Type B pancreatic cell (in vitro differentiated cells): ENCODE results near the gene MBD3. TPM values are rescaled to one million over a fixed set of nuclear protein-coding genes. Genes with fewer than 3 reads are reported as not detected.

Source experiments
- DNase-seq: peaks from one replicate; pipeline ENCODE4 v3.0.0; 2021; ENCODE audit warnings: mixed read lengths; ENCODE audit not compliant: unreplicated experiment; ENCODE audit errors: extremely low spot score
- H3K27ac Mint-ChIP-seq: 2 replicates; pipeline ENCODE4 v1.8.0; 2021; ENCODE audit warnings: mild to moderate bottlenecking, mixed read lengths
- H3K27me3 Mint-ChIP-seq: 2 replicates; pipeline ENCODE4 v1.8.0; 2021; ENCODE audit warnings: mixed read lengths
- H3K36me3 Mint-ChIP-seq: 2 replicates; pipeline ENCODE4 v1.8.0; 2021; ENCODE audit warnings: mixed read lengths
- H3K4me1 Mint-ChIP-seq: one replicate; pipeline ENCODE4 v1.8.0; 2021; ENCODE audit warnings: mixed read lengths; ENCODE audit not compliant: unreplicated experiment
- H3K4me3 Mint-ChIP-seq: 2 replicates; pipeline ENCODE4 v1.8.0; 2021; ENCODE audit warnings: mild to moderate bottlenecking, mixed read lengths
- H3K9me3 Mint-ChIP-seq: 2 replicates; pipeline ENCODE4 v1.8.0; 2021; ENCODE audit warnings: mixed read lengths
- total RNA-seq: library from RNA; stranded (reverse); gene quantifications from 2 replicates; pipeline ENCODE4 v1.2.1, GENCODE V29; 2021; ENCODE audit warnings: low replicate concordance
- TF ChIP-seq, protein P1 (sequence below): fragments of 200-600 bp; sonication (generic); conservative IDR thresholded peaks from 2 replicates; pipeline ENCODE4 v1.5.0; 2021; ENCODE audit warnings: antibody characterized with exemption, mild to moderate bottlenecking

The MBD3 gene
- total RNA-seq, 1 donor from 2014 or later = 110 TPM

- no peak for DNase-seq
- H3K36me3 Mint-ChIP-seq = no peaks in the 10 kb centered on the region
- peaks cover 8% of the 10 kb centered on the region for H3K4me1 Mint-ChIP-seq
- H3K27me3 Mint-ChIP-seq = no peaks in the 10 kb centered on the region
- TF ChIP-seq, protein P1, sequence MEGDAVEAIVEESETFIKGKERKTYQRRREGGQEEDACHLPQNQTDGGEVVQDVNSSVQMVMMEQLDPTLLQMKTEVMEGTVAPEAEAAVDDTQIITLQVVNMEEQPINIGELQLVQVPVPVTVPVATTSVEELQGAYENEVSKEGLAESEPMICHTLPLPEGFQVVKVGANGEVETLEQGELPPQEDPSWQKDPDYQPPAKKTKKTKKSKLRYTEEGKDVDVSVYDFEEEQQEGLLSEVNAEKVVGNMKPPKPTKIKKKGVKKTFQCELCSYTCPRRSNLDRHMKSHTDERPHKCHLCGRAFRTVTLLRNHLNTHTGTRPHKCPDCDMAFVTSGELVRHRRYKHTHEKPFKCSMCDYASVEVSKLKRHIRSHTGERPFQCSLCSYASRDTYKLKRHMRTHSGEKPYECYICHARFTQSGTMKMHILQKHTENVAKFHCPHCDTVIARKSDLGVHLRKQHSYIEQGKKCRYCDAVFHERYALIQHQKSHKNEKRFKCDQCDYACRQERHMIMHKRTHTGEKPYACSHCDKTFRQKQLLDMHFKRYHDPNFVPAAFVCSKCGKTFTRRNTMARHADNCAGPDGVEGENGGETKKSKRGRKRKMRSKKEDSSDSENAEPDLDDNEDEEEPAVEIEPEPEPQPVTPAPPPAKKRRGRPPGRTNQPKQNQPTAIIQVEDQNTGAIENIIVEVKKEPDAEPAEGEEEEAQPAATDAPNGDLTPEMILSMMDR = no peak
- no peak overlapping the region for H3K4me3 Mint-ChIP-seq
- no peak overlapping the region for H3K27ac Mint-ChIP-seq
- no peaks in the 10 kb centered on the region for H3K9me3 Mint-ChIP-seq
These were observed 16.4 kb upstream of the MBD3 start for GRCh38 chr19:1609103-1609396.

- Mint-ChIP-seq H3K4me3 (no peak overlapping the region), H3K4me1 (peaks cover 8% of the 10 kb centered on the region), H3K27me3 (no peaks in the 10 kb centered on the region), H3K36me3 (no peaks in the 10 kb centered on the region), H3K27ac (peak overlapping the region; percentile 26), H3K9me3 (no peaks in the 10 kb centered on the region)
- TF ChIP-seq, protein P1 = no peak
- DNase-seq = no peak
These were observed 15.9 kb upstream of the MBD3 start for GRCh38 chr19:1608359-1609102.

- H3K27ac Mint-ChIP-seq = peak overlapping the region; percentile 99
- H3K27me3 Mint-ChIP-seq = no peaks in the 10 kb centered on the region
- TF ChIP-seq, protein P1 = no peak
- peak overlapping the region; percentile 99 for H3K4me3 Mint-ChIP-seq
- no peak for DNase-seq
- peaks cover 16% of the 10 kb centered on the region for H3K4me1 Mint-ChIP-seq
- no peaks in the 10 kb centered on the region for H3K36me3 Mint-ChIP-seq
- no peaks in the 10 kb centered on the region for H3K9me3 Mint-ChIP-seq
These were observed 13.5 kb upstream of the MBD3 start for GRCh38 chr19:1606138-1606651.

DNA sequence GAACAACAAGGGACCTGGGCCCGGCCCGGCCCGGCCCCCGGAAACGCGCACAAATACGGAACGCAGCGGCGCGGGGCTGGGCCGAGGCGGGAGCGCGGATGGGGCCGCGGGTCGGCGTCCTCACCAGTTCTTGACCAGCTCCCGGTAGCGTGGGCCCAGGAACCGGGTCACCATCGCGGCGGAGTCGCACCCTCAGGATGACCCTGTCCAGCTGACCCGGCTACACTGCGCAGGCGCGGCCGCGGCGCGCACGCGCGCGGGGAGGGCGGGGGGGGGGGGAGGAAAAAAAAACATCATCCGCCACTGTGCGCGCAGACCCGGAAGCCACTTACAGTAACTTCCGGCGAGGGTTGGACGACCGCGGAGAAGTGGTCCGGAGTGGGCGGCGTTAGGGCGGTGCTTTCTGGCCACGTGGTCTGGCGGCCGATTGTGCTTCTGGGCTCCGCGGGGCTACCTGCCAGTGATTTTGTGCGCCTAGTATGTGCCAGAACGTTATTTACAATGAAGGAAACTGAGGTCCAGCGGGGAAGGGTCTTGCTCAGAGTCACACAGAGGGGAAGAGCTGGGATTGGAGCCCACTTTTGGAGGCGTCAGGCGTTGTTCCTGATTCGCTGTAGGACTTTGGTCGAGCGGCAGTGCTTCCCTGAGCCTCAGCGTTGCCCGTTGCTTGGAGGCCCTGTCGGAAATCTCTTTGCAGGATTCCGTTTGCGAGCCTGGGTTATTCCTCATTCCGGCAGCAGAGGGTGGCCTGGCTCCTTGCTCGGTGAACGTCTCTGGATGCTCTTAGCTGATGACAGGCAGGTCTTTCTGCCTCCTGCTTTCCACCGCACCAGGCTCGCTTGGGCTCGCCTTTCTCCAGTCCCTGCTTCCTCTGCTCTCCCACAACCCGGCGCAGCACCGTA is 12.8 kb upstream of the MBD3 start, which contains the start of gene UQCR11:
Gene UQCR11, minus strand, starts transcription at position 227 of the 902 bp plus-strand sequence. Its CDS starts 53 bp downstream, at position 174.
- no peaks in the 10 kb centered on the region for H3K9me3 Mint-ChIP-seq
- no peaks in the 10 kb centered on the region for H3K36me3 Mint-ChIP-seq
- H3K4me3 Mint-ChIP-seq = peak within 1 kb of the TSS; percentile 99
- H3K27ac Mint-ChIP-seq = peak within 1 kb of the TSS; percentile 99
- H3K27me3 Mint-ChIP-seq = no peaks in the 10 kb centered on the region
- TF ChIP-seq, protein P1 = peak; percentile 69
- peak; percentile 92 for DNase-seq
- peaks cover 16% of the 10 kb centered on the region for H3K4me1 Mint-ChIP-seq

GRCh38 chr19:1602091-1602707 is 9.5 kb upstream of the MBD3 start:
- H3K27ac Mint-ChIP-seq = no peak overlapping the region
- DNase-seq = no peak
- no peaks in the 10 kb centered on the region for H3K36me3 Mint-ChIP-seq
- H3K27me3 Mint-ChIP-seq = no peaks in the 10 kb centered on the region
- TF ChIP-seq, protein P1 = no peak
- H3K4me1 Mint-ChIP-seq = peaks cover 16% of the 10 kb centered on the region
- H3K9me3 Mint-ChIP-seq = no peaks in the 10 kb centered on the region
- peak overlapping the region; percentile 74 for H3K4me3 Mint-ChIP-seq
